GM18511 (cell line): ENCODE results near the gene ZHX3.

Experiments
- ATAC-seq: cut with Tn5 transposase; IDR thresholded peaks from one replicate; pipeline ENCODE4 v1.9.1; 2021; ENCODE audit warnings: mild to moderate bottlenecking, moderate library complexity; ENCODE audit not compliant: unreplicated experiment

The ZHX3 gene

DNA sequence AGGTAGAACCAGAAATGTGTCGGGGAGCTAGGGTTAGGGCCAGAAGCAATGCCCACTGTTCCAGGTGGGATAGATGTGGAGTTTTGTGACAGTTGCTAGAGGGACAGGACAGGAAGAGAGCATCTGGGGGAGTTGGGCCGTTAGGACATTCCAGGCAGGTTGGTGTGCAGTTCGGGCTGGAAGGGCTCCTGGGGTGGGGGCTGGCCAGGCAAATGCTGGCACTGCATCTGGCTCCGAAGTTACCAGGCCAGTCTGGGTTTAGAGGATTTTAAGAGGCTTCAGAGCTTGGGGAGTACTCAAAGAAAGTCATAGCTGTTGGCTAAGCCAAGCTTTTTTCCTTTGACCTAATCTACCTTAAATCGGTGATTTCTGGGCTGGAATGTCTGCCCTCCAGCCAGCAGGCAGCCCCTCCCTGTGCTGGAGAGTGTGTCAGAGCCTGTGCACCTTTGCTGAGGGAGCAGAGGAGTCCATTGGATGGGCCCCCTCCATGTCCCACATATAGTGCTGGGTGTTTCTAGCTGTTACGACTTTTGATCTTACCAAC, 159.4 kb downstream of the ZHX3 start:
- no peak for ATAC-seq

DNA sequence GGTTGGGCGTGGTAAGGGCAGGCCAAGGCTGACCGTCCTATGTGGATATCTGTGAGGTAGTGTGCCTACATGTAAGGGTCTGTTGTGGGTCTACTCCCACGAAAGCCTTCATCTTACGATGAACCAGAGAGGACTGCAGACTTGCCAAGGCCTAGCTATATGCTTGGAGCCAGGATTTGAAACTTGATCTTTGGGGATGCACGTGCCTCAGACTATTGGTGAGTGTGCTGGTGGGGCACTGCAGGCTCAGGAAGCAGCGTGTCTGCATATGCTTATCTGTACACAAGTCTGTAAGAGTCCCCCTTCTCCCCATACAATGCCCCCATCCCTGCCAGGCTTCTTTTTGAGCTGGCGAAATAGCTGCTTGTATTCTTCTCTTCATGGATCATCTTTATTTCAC, 162.3 kb downstream of the ZHX3 start:
- no peak for ATAC-seq

DNA sequence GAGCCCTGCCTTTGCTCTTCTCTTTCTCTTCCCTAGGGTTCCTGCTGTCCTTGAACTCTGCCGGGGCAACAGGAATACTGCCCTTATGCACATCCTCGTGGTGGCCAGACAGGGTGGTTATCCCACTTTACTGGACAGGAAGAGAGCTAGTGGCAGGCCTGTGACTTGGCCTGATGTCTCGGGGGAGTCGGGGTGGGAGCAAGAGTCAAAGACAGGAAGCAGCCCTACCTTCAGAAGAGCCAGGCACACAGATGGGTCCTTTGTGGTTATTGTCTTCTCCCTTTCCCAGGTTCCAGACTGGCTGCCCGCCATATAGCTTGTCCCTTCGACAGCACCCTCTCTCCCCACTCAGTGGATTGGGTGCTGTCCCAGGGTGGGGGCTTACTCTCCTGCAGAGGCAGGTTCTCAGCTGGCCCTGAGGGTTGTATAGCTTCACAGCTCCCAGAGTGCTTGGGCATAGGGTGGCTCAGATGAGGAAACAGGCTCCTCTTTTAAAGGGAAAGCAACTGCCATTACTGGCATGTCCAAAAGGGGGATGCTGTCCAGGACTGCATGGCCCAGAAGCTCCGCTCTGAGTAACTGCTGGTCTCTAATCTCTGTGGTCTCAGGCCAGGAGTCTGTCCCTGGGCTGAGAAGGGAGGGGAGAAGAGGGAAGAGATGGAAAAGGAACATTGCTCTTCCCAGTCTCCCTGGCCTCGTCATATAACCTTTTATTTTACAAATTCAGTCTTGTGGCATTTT, 162.9 kb downstream of the ZHX3 start:
- ATAC-seq = no peak

DNA sequence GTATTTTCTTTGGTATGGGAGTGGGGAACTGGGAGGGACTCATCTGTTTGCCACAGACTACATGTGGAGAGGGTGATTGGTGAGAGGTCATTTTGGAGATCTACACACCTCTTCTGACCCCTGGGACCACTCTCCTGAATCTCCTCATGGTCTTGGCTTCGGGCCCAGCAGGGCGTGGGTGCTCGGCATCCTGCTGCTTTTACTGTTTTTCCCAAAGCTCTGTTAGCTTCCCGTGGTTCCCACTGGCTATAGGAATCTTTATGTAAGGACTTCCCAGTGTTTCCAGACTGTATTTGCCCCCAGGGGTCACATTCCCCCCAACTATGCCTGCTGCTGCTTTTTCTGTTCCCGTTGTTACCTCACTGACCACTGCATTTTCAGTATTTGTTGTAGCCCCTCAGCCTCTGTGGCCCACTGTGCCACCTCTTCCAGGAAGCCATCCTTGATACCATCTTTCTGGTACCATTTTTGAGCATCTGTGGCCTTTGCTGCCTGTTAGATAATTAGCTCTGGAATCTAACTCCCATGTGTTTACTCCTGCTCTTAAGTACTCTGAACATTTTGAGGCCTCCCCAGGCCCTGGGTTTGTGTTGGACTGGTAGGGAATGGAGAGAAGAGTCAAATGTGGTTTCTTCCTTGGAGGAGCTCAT, 165.3 kb downstream of the ZHX3 start:
- ATAC-seq = no peak

DNA sequence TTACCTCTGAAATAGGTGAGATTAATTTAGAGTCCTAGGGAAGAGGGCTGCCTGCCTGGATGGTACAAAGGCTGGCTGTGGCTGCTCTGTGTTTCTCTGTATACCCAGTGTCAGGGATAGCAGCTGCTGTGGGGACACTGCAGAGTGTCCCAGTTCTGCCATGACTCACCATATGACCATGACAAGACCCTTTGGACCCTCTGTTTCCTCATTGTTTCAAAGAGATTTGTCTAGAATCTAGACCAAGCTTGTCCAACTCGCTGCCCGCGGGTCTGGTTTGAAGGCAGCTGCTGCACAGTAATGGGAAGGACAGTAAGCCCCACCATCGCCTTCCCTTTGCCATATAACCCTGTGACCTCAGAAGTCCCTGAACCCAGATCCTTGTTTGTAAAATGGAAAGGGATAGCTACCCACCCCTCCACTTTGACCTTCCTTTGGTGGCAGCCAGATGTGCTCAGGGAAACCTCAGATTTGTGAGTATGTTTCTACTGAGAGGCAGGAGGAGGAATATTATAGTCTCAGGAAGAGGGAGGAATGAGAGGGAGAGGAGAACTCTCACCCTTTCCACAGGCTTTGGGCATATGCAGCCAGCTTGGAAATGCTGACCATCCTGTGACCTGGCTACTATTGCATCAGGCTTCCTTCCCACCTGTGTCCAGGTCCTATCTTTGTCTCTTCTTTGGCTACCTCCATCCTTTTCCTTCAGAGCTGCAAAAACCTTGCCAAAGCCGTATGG, 166.2 kb downstream of the ZHX3 start:
- no peak for ATAC-seq

DNA sequence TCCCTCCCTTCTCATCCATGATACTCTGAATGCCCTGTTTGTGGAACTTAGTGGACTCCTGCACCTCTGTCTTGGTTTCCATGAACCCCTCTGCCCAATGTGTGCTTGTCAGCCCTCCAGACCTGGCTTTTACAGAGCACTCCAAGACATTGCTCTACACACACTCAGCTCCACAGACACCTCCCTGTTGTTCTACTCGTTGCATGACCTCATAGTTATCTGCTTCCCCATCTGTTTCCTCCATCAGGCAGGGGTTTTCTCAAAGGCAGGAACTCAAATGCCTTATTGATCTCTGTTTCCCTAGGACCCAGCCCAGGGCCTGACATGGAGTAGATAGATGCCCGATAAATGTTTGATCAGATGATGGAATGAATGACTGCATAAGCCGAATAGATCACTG, 166.9 kb downstream of the ZHX3 start:
- ATAC-seq = no peak

DNA sequence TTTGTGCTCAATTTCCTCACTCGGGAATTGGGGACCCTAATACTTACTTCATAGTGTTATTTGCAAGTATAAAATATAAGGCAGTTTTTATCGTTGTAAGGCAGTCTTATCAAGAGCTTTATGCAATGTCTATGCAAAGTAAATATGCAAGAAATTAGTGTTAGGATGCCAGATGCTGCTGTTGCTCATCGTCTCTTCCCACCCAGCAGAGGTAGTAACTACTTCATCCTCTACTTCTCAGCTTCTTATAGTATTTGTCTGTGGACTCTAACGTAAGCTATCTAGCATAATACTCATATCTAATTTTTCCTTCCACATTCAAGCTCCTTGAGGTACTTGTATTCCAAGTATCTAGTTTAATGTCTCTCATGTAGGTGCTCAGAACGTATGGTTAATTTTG, 168.6 kb downstream of the ZHX3 start:
- ATAC-seq = no peak

DNA sequence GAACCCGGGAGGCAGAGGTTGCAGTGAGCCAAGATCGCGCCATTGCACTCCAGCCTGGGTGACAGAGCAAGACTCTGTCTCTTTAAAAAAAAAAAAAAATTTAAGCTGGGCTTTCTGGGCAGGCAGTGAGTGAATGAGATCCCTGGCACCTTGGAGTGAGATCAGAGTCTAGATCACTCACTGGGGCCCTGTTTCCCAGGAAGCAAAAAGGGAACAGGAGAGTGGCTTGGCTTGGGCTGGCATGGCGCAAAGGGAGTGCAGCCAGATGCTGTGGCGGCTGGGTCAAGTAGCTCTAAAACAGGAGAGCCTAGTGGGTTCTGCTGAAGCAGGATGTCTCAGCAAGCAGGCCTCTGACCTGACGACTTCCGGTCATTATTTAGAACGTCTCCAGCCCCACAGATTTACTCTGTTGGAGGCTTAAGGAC, 169.8 kb downstream of the ZHX3 start:
- ATAC-seq = no peak

DNA sequence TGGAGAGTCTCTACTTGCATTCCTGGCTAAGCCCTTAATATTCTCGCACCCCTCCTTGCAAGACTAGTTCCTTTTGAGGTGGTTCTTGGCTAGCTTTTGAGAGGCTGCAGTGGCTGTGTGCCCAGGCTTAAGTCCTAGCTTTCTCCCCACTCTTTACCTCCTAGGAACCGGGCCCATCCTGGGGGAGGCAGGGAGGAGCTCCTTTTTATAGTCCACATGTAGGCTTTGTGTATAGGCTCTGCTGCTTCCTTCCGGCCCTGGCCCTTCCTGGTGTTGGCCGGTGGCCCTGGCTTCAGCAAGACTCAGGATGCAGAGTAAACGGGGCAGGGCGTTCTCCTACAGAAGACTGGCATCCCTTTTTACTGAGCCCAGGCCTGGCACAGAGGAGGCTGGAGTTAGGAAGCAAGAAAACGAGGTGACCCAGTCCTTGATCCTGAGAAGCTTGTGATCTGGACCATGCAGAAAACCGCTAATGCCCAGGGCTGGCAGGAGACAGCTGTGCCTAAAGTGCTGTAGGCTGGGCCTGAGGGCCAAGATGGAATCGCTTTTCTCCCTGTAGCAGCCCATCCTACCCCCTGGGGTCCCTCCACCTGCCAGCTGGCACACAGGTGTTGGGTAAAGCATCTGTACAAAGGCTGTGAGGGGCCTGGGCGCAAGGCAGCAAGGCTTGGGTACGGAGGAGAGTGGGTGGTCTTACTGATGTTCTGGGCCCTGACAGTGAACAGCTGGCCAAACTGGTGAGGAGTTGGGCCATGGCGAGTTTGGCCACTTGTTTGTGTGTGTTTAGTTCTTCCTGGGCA, 171.5 kb downstream of the ZHX3 start:
- no peak for ATAC-seq

DNA sequence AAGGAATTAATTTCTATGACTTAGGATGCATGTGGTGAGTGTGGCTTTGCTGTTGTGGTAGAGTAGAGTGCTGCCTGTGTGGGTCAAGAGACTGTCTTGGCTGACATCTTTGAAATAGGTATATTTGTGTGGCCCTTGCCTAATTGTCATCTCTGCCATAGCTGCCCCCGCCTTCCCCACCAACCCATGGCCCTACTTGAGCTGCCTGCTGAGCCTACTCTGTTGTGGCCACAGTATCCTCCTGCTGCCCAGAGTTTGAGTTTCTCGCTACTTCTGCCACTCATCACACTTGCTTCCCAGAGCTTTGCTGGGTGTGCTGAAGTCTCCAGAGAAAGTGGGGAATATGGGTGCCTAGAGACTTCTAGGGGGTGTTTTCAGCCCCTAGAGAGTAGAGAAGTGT, 172.2 kb downstream of the ZHX3 start:
- no peak for ATAC-seq

DNA sequence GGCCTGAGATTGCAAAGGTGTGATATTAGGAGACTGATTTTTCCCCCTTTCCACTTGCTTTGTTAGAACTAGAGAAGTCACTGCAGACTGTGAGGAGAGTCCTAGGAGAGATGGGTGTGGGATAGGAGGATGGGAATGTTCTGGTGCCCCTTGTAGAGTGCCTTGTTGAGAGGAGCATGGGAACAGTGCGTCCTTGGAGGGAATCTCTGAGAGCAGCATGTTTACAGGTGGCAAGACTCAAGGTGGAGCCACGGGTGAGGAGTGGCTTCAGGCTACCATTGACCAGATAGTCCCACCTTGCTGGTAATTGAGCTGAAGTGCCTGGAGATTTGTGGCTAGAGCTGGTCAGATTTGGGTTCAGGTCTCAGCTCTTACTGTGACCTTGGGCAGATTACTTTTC, 174.2 kb downstream of the ZHX3 start:
- ATAC-seq = no peak

DNA sequence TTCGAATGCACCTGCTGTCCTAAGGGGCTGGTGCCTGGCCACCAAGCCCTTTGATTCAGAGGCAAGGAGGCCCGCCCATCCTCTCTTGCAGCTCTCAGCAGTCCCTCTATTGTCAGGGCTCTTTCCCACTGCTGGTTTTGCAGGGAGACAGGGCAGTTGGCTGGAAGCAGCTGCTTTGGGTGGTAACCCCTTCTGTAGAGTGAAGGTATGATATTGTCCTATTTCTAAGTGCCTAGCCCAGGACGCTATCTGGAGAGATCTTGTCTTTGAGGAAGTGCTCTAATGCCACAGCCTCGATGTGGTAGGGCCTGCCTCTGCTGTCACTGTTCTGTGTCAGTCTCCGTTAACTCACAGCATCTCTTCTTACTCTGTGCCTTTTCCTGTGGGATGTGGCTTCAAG, 174.6 kb downstream of the ZHX3 start:
- no peak for ATAC-seq

DNA sequence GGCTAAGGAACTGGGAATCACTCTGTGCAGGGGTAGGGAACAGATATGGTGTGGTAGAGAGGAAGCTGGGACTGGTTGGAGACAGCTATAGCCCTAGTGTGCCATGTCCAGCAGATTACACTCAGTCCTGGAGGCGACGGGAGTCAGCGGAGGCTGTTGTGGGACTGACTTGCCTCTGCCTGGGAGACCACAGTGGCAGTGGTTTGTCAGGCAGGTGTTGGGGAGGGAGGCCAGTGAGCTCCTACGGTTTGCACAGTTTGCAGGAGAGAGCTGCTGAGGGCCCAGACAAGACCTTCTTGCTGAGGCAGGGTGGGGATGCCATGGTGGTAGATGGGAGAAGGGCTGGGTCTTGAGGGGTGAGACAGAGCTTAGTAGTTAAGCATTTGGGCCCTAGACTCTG, 175.3 kb downstream of the ZHX3 start:
- no peak for ATAC-seq

DNA sequence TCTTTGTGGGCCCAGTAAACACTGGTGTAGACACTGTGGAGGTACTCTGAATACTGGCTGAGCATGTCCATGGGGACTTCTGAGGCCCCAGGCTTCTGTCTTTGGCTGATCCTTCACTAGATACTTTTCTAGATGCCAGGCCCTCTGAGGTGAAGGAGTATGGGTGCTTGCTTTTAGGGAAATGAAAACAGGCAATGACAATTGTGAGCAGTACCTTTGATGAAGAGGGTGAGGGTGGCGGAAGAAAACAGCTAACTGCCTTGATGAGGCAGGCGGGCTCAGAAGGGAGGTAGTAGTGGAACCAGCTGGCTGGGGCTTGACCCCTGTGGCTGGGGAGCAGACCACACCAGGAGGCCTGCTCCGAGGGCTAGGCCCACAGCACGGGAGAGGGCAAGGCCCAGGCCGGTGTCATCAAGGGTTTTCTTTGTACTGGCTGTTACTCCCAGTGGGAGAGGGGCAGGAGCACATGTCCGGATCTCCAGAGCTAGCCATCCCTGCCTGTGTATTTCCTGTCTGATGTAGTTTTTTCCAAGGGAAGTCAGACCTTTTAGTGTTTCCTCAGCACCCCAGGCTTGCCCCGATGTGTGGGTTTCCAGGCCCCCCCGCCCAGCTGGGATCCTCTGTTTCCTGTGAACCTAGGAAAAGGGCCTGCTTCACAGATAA, 176.2 kb downstream of the ZHX3 start:
- no peak for ATAC-seq

DNA sequence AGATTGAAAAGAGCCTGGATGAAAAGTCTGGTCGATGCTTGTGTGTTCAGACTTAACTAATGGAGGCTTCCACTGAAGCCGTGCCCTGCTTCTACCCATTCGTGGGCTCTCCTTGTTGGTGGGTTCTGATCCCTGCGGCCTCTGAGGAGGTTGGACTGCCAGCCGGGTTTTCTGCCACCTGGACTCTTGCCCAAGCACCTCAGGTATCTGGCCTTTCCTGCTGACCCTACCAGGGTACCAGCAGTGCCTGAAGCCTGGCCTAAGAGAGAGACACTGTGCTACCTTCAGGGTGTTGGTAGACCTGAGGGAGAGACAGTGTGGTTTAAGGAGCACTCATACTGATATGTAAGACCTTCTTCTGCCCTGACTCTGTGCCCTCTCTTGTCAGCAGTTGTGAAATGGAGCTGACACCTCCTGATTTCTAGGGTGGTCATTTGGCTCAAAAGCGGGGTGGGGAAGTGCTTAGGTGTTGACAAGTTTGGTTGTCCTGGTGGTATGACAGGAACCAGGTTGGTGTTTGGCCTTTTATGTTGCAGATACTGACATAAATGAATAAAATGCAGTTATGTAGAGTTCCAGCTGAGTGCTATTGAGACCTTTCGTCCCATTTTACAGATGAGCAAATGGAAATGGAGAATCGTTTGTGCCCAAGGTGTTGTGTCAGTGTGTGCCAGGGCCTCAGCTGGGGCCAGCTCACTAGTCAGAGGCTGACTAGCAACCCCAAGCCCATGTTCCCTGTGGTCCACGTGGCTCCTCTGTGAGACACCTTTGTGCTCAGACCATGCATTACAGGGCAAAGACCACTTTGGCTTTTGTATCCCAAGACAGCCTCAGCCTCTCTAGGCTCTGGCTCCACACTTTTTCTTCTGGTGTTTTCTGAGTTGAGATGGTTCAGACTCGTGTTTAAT, 177.1 kb downstream of the ZHX3 start:
- no peak for ATAC-seq

DNA sequence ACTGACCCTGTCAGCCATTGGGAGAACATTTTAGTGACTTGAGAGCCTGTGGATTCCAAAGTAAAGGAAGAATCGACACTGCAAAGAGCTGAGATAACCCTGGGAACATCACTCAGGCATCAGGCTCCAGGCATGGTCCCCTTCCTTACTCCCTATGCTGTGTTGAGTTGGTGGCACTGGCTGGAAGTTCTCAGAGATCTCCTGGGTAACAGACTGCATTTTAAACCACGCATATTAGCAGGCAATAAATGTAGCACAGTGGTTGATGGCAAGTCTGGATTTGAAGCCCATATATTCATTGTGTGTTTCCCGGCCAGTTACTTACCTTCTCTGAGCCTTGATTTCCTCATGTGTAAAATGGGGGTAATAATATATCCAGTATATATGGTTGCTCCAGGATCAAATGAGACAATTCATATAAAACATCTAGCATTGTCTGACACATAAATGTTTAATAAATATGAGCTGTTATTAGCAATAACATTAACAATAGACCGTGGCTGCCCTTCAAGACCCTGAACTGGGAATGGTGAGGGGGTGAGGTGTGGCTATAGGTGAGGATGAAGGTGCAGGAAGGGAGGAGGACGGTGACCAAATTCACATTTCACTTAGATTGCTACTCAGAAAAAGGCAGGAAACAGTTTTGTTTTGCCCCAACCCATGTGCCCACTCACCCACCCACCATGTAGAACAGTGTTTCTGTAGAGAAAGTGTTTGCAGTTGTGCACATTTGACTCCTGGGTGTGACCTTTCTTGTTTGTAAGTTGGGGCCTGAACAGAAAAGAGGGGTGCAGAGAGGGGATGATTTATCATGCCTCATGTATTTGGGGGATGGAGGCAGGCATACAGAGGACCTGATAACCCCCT, 178.1 kb downstream of the ZHX3 start:
- ATAC-seq = no peak

DNA sequence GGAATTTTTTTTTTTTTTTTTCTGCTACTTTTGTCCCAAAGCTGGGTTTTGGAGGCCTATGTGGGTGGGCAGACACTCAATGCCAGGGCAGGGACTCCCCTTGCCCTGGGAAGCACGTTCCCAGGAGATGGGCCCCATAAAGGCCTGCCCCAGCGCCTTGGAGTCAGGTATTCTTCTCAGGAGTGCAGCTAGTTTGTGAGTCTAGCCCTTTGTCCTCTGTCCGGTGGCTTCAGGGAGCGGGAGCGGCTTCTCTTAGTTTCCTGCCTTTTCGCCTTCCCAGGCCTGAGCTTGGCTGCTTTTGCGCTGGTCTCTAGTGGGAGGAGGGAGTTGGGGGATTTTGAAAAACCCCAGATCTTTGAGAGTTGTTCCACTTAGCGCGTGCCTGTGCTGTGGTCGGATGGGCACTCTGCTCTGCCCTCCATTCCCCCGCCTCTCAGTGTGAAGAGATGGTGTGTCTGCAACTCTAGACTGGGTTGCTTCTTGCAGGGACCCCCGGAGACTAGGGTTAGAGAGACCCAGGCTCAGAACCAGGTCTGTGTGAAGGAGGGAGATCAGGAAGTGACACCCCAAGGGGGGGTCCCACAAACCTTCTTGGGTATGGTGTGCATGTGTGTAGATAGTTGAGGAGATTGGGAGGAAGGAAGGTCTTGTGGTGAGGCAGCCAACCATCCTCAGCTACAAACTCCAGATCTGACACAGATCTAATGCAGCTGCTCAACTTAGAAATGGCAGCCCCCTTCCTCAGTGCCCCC, 178.9 kb downstream of the ZHX3 start:
- ATAC-seq = no peak
